A673 (cell line): ENCODE data around the gene TADA2A.

ENCODE experiments used
- CTCF ChIP-seq: fragments of 300-800, 200-600 bp; sonication (generic); conservative IDR thresholded peaks from 2 replicates; pipeline ENCODE4 v1.5.1; 2017; ENCODE audit warnings: low read depth, mild to moderate bottlenecking, antibody characterized with exemption, low read length, moderate library complexity, mixed read lengths
- EZH2 ChIP-seq: fragments of 200-600 bp; sonication (generic); IDR thresholded peaks from 2 replicates; pipeline ENCODE4 v1.6.1; 2017; ENCODE audit warnings: borderline replicate concordance, low read depth, mild to moderate bottlenecking, mixed read lengths, antibody characterized with exemption, low read length; ENCODE audit not compliant: poor library complexity, severe bottlenecking

- TF ChIP-seq EZH2 (no peak), CTCF (no peak)
Observed at GRCh38 chr17:37417852-37418251, 11.2 kb downstream of the TADA2A start.
